ENCODE measurements around the gene SLC50A1.

SLC50A1 gene

DNA sequence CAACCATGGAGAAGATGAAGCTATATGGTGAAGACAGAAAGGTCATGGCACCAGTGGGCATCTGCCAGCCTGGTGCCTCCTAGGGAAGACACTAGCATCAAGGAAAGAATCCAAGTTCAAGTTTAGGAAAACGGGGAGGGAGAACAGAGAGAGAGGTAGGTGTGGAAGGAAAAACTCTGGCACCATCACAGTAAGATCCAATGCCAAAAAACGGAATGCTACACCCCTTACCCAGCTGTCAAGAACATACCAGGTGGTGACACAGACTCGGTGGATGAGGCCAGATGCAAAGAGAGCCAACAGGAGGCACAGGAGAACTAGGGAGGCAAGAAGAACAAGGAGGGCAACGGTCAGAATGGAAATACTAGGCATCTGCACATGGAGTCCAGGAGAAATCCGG is 33.9 kb downstream of the SLC50A1 start:
- in situ Hi-C loops (cut with MboI; ENCODE audit: low sequenced_read_pairs): loop anchor here (5.0 kb wide), 1 partner anchor 72 kb away; no protein-coding TSS in a partner anchor

- in situ Hi-C loops (cut with MboI; ENCODE audit: low sequenced_read_pairs): no loop called here
These were observed 34.6 kb downstream of the SLC50A1 start for GRCh38 chr1:155170101-155170785.

- in situ Hi-C loops (cut with MboI; ENCODE audit: low sequenced_read_pairs): no loop called here
These were observed 35.2 kb downstream of the SLC50A1 start for GRCh38 chr1:155170806-155171205.

DNA sequence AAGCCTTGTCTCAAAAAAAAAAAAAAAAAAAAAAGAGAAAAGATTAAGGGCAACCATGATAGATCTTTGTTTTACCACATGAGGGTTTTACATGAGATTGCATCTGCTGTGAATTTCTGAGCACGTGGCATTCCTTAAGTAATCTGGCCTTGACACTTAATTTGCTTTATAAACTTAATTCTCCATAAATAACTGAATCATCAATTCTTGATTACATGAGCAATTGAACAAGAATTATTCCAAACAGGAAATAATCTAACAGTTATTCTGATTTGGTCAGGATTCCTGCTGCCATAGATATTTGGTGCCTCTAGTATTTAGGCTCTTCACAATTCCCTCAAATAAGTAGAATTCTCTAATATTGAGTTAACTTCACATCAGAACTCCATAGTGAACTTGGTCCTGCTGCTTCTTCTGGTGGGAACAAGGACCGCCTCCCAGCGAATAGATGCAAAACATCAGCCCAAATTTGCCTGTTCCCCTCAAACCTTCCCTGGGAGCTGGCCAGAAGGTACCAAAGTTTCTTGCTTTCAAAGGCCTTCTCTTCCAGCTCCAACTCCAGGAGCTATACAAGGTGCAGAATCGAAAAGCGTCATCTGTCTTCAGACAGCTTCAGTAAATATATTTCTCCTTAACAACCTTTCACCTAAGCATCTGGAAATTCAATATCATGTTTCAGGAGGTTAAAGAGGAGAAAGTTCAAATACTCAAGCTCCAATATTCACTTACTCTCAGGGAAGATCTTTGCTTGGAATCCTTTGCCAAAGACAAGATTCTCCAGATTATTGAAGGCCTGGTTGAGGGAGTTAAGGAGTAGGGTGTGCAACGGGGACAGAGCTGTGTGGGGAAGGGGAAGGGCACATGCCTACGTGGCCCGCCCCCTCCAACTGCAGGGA is 36.4 kb downstream of the SLC50A1 start:
- in situ Hi-C loops (cut with MboI; ENCODE audit: low sequenced_read_pairs): no loop called here

- in situ Hi-C loops (cut with MboI; ENCODE audit: low sequenced_read_pairs): no loop called here
These were observed 37.3 kb downstream of the SLC50A1 start, which contains the start of gene KRTCAP2 for GRCh38 chr1:155172732-155173477. Gene KRTCAP2, minus strand, starts transcription at chr1:155173304. Its CDS starts 80 bp downstream, at chr1:155173224.

- in situ Hi-C loops (cut with MboI; ENCODE audit: low sequenced_read_pairs): no loop called here
These were observed 38.0 kb downstream of the SLC50A1 start, which contains the start of gene TRIM46 for GRCh38 chr1:155173478-155174323. Gene TRIM46, plus strand, starts transcription at chr1:155173849. Its CDS starts 118 bp downstream, at chr1:155173967.

DNA sequence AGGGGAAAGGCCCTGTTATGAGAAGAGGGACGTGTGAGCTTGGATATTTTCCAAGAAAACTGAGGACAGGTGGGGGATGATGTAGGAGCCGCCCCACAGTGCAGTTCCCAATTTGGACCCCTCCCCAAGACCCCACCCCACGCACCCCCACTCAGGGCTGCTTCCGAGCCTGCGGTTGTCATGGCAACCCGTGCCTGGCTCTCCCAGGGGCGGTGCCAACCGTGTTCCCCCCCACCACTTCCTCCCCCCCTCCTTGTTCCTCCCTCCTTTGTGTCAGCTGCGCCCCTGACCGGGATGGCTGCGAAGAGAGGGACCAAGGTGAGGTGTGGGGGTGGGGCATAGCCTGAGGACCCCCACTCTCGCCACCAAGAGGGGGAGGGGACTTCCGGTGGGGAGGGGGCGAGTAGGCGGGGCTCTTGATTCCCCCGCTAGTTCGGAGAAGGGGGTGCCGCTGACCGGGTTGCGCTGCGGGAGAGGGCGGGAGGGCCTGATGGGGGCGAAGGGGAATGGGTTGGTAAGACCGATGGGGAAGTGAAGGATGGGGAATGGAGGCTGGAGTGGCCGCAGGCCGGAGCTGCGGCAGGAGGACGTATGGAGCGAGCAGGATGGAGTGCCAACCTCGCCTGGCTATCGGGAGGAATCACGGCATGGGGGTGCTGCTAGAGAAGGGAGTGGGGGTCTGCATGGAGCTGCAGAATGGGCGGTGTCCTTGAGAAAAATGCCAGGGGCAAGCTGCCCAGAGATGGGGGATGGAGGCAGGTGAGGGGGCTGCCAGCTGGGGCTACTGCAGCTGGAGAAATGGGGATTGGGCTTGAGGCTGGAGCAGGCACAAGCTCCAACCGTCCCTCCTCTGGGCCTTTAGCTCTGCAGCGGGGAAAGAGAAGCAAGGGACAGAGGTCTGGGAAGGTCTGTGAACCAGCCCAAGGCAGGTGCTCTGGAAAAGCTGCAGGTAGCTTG is 39.0 kb downstream of the SLC50A1 start:
- in situ Hi-C loops (cut with MboI; ENCODE audit: low sequenced_read_pairs): loop anchor here (25.0 kb wide), 1 partner anchor 413 kb away; no protein-coding TSS in a partner anchor

- in situ Hi-C loops (cut with MboI; ENCODE audit: low sequenced_read_pairs): loop anchor here (25.0 kb wide), 1 partner anchor 412 kb away; no protein-coding TSS in a partner anchor
These were observed 39.8 kb downstream of the SLC50A1 start for GRCh38 chr1:155175281-155175926.

GRCh38 chr1:155175927-155176371 is 40.3 kb downstream of the SLC50A1 start:
- in situ Hi-C loops (cut with MboI; ENCODE audit: low sequenced_read_pairs): loop anchor here (25.0 kb wide), 1 partner anchor 411 kb away; no protein-coding TSS in a partner anchor

DNA sequence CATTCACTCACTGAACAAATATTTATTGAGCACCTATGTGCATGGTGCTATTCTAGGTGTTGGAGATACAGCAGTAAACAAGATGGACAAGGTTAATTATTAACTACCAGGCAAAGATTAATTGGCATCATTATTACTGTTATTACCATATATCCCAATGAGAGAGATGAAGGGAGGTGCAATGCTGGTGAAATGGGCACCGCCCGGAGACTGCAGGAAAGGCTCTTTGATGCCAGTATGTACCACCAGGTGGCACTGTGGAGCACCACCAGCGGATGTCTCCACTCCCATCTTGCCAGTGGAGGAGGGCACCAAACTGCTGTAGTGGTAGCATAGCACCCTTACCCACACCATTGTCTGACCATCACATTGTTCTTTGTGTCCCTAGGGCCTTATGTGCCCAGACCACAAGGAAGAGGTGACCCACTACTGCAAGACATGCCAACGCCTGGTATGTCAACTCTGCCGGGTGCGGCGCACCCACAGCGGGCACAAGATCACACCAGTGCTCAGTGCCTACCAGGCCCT is 41.0 kb downstream of the SLC50A1 start:
- in situ Hi-C loops (cut with MboI; ENCODE audit: low sequenced_read_pairs): loop anchor here (25.0 kb wide), 1 partner anchor 411 kb away; no protein-coding TSS in a partner anchor

- in situ Hi-C loops (cut with MboI; ENCODE audit: low sequenced_read_pairs): loop anchor here (25.0 kb wide), 1 partner anchor 410 kb away; no protein-coding TSS in a partner anchor
These were observed 41.7 kb downstream of the SLC50A1 start for GRCh38 chr1:155177192-155177917.

GRCh38 chr1:155177918-155178281 is 42.2 kb downstream of the SLC50A1 start:
- in situ Hi-C loops (cut with MboI; ENCODE audit: low sequenced_read_pairs): loop anchor here (25.0 kb wide), 1 partner anchor 409 kb away; no protein-coding TSS in a partner anchor

GRCh38 chr1:155178441-155179111 is 42.9 kb downstream of the SLC50A1 start:
- in situ Hi-C loops (cut with MboI; ENCODE audit: low sequenced_read_pairs): loop anchor here (25.0 kb wide), 1 partner anchor 409 kb away; no protein-coding TSS in a partner anchor

GRCh38 chr1:155179112-155180031 is 43.7 kb downstream of the SLC50A1 start:
- in situ Hi-C loops (cut with MboI; ENCODE audit: low sequenced_read_pairs): loop anchor here (25.0 kb wide), 1 partner anchor 408 kb away; no protein-coding TSS in a partner anchor

GRCh38 chr1:155181371-155182051 is 45.9 kb downstream of the SLC50A1 start:
- in situ Hi-C loops (cut with MboI; ENCODE audit: low sequenced_read_pairs): loop anchor here (25.0 kb wide), 1 partner anchor 406 kb away; no protein-coding TSS in a partner anchor
